GM12872 (cell line): Measurements from ENCODE around the gene ANO3.

Source experiments
- TF ChIP-seq, protein P1 (sequence below): IDR thresholded peaks from 3 replicates; pipeline ENCODE4 v1.5.1; 2011; ENCODE audit warnings: low read depth, mild to moderate bottlenecking, low read length, moderate library complexity; ENCODE audit not compliant: insufficient read depth

ANO3 gene

DNA sequence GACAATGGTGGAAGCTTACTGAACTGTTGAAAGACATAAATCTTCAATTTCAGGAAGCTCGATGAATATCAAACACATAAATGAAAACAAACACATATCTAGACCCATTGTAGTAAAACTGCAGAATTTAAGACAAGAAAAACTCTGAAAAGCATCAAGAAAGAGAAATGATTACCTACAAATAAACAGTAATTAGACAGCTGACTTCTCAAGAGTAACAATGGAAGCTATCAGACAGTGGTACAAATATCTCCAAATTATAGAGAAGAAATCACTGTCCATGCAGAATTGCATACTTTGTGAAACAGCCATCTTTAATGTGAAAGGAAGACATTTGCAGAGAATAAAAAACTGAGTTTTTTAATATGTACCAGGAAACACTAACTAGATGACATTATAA is 45.7 kb downstream of the ANO3 start:
- TF ChIP-seq, protein P1, sequence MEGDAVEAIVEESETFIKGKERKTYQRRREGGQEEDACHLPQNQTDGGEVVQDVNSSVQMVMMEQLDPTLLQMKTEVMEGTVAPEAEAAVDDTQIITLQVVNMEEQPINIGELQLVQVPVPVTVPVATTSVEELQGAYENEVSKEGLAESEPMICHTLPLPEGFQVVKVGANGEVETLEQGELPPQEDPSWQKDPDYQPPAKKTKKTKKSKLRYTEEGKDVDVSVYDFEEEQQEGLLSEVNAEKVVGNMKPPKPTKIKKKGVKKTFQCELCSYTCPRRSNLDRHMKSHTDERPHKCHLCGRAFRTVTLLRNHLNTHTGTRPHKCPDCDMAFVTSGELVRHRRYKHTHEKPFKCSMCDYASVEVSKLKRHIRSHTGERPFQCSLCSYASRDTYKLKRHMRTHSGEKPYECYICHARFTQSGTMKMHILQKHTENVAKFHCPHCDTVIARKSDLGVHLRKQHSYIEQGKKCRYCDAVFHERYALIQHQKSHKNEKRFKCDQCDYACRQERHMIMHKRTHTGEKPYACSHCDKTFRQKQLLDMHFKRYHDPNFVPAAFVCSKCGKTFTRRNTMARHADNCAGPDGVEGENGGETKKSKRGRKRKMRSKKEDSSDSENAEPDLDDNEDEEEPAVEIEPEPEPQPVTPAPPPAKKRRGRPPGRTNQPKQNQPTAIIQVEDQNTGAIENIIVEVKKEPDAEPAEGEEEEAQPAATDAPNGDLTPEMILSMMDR, result no peak

GRCh38 chr11:26399336-26399735 is 67.4 kb downstream of the ANO3 start:
- TF ChIP-seq, protein P1, result no peak

- TF ChIP-seq, protein P1, result no peak
Observed at GRCh38 chr11:26410706-26411366, 78.9 kb downstream of the ANO3 start.

- TF ChIP-seq, protein P1, result no peak
Observed at GRCh38 chr11:26412955-26413354, 81.0 kb downstream of the ANO3 start.

DNA sequence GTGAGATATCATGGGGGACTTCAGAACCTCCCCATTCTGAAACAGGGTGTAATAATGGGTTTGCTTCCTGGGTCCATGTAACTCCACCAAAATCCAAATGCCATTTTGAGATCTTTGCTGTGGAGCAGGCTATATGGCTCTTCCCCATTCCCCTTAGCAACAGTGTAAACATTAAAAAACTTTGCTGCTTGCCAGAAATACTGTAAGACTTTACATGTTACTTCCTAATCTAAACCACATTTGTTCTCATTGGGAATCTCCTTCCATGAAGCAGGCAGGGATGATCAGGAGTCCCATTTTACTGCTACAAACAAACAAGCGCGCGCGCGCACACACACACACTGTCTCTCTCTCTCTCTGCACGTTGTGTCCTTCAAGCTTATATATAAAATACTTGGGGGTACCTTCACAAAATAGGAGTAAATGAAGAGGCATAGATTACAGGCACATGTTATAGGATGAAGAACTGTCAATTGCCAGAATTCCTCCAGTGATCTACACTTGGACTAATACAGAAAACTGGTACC is 86.5 kb downstream of the ANO3 start:
- TF ChIP-seq, protein P1, result no peak

DNA sequence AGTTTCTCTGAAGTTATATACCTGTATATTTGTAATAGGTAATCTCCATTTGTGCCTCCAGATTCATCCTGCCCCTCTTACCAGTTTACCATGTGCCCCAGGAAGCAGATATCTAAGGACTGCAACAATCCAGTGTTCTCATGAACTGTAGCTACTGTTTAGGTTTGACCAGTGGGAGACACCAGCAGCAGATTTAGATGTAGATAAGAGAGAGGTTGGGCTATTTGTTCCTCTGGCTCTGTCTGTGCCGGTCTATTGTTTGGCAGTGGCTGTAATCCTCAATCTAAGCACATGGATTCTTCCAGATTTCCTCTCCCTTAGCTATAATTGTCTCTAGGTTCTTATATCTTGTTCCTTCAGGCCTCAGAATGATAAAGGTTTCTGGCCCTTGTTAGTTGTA is 88.4 kb downstream of the ANO3 start:
- TF ChIP-seq, protein P1, result no peak

DNA sequence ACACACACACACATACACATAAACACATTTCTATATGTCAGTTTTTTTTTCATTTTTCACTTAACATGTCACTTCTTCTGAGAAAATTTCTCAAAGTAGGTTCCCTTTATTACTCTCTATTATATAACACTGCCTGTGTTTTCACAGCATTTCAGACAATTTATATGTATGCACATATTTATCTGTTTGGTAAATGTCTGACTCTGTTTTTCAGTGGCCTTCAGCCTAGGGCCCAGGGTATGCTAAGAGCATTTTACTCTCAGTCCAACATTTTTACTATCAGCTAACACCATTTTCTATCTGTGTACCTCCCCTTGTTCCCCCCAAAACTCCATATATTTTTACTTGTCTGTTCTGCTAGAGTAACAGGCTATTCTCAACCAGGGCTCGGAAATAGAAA is 92.3 kb downstream of the ANO3 start:
- TF ChIP-seq, protein P1, result no peak

GRCh38 chr11:26439854-26440253 is 107.9 kb downstream of the ANO3 start:
- TF ChIP-seq, protein P1, result no peak
